Epithelial cell of prostate (primary cell): ENCODE data around the gene IRX4.

Experiments used
- DNase-seq: peaks from one replicate; pipeline ENCODE4 v3.0.0-alpha.2; 2011; ENCODE audit warnings: low read depth, low spot score
- H3K27ac ChIP-seq: fragments of 450-650 bp; 2 replicates; pipeline ENCODE4 v1.5.1; 2017; ENCODE audit warnings: mild to moderate bottlenecking

The IRX4 gene

DNA sequence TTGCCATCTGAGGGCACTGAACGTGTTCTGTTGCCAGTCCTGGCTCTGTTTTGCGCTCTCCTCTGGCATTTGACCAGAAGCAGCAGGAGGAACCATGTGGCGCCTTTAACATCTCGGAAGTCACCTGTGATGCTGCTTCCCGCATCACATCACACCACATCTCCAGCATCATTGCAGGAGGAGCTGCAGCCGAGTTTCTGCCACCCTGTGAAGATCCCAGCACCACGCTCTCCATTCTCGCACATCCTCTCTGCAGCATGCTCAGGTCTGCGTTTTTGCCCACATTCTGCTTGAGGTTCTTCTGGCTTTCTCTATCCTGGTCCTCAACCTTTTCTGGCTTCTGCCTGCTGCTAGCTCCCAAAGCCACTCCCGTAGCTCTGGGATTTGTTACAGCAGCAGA lies 11.0 kb upstream of the IRX4 start:
- H3K27ac ChIP-seq = no peak overlapping the region
- no peak for DNase-seq

- H3K27ac ChIP-seq = no peak overlapping the region
- DNase-seq = no peak
These were observed 10.1 kb upstream of the IRX4 start for GRCh38 chr5:1892685-1893445.

GRCh38 chr5:1892211-1892610 lies 9.5 kb upstream of the IRX4 start:
- no peak overlapping the region for H3K27ac ChIP-seq

GRCh38 chr5:1891391-1891790 lies 8.7 kb upstream of the IRX4 start:
- no peak overlapping the region for H3K27ac ChIP-seq
- DNase-seq = no peak

More at GRCh38 chr5:1892211-1892610, 9.5 kb upstream of the IRX4 start:
- no peak for DNase-seq

- no peak for DNase-seq
- H3K27ac ChIP-seq = no peak overlapping the region
These were observed 7.6 kb upstream of the IRX4 start for GRCh38 chr5:1890296-1890695.

GRCh38 chr5:1889321-1890065 lies 6.8 kb upstream of the IRX4 start:
- peak overlapping the region; percentile 71 for H3K27ac ChIP-seq
- no peak for DNase-seq

DNA sequence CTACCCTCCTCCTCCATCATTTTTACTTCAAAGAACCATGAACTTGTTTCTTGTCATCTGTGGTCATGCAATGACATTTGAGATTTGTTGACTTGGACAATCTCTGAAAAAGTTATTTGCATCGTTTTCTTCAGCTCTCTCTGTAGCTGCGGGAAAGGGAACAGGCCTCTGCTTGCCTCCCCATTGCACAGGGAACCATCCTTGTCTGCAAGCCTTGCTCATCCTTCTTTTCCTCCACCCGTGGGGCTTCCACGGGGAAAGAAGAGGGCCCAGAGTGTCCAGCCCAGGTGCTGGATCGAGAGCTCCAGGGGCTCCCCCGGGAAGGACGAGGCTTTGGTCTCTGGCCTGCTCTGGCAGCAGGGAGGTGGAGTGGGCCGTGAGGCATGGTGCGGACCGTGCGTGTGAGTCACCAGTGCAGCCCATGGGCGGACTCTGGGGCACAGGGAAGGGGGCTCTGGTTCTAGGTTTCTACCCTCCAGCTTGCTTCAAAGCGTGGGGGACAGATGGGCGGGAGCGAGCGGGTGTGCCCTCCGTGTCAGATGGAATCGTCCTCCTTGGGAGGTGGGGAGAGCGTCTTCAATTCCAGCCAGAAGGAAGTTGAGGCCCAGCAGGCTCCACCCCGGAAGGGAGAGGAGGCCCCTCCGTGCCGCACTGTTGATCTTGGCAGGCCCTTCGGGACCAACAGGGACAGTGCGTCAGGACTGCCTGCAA lies 6.0 kb upstream of the IRX4 start:
- peak overlapping the region; percentile 71 for H3K27ac ChIP-seq
- DNase-seq = no peak

DNA sequence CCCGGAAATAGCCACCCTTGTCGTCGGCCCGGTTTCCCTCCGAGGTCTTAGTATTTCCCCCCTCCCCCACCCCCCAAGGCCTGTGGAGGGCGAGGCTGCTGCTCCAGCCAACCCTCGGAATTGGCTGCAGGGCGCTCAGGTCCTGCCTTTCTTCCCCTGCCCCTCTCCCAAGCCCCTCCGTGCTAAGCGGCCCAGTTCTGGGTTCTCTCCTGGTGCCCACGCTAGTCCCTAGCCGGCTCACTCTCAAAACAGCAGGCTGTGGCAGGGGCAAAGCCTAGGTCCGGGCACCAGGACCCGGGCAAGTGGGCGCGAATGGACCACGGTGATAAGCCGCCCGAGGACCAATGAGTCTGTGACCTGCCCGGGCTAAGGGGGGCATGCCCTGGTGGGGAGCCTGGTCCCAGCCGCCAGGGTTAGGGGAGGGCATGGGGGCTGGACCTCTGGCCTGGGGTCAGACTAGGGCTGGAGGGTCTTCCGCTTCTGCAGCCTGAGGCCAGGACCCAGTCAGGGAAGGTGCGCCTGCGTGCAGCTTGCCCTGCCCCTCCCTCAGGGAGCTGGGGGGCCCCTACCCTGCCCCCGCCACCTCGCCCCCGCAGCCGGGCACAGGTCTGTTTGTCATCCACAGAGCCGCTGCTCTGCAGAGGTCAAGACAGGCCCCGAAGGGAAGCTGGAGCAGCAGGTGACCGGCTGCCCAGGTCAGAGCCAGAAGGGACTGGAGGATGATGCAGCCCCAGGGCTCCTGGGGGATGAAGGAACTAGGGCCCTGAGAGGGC lies 5.0 kb upstream of the IRX4 start:
- H3K27ac ChIP-seq = peak overlapping the region; percentile 71
- no peak for DNase-seq

- DNase-seq = no peak
- H3K27ac ChIP-seq = peak overlapping the region; percentile 71
These were observed 4.3 kb upstream of the IRX4 start for GRCh38 chr5:1886846-1887587.

DNA sequence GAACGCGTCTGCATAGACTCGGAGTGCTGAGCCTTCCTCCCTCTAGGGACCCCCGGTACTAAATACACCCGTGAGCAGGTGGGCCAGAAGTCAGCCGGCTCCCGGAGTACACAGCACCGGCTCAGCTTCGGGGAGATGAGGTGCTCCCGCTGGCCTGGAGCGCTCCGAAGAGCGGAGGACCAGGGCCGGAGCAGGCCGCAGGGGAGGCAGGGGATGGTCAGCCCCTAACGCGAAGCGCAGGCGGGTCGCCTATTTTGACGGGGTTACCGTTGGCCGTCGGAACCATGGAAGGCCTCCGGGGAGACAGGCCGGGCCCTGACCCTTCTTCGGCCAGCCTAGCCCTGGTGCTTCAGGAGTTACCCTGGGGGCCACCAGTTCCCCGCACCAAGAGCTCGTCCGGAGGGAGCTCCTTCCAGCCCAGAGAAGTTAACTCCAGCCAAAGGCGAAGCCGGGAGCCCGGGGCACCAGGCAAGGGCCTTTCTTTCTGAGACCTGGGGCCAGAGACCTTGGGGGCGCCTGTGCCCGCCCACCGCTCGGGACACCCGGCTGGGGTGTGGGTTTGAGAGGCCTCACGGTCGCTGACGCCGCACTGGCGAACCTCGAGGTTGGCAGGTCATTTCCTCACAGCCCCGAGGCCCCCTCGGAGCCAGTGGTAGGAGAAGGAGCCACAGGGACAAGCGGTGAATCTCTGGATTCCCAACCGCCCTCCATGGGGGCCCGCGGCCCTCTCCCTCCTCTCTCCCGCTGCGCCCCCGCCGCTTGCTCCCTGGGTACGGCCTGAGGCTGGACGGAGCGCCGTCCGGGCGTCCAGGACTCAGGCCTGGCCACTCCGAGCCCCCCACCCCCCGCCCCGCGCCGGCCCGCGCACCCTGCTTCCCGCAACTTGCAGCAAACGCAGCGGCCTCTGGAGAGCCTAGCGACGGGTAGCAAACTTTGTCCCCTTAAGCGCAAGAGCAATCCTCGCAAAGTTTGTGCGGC lies 3.4 kb upstream of the IRX4 start:
- DNase-seq = no peak
- peak overlapping the region; percentile 71 for H3K27ac ChIP-seq

- peak overlapping the region; percentile 71 for H3K27ac ChIP-seq
- no peak for DNase-seq
These were observed 2.7 kb upstream of the IRX4 start for GRCh38 chr5:1885404-1885755.

GRCh38 chr5:1884678-1885403 lies 2.1 kb upstream of the IRX4 start:
- no peak for DNase-seq
- H3K27ac ChIP-seq = peak overlapping the region; percentile 71

DNA sequence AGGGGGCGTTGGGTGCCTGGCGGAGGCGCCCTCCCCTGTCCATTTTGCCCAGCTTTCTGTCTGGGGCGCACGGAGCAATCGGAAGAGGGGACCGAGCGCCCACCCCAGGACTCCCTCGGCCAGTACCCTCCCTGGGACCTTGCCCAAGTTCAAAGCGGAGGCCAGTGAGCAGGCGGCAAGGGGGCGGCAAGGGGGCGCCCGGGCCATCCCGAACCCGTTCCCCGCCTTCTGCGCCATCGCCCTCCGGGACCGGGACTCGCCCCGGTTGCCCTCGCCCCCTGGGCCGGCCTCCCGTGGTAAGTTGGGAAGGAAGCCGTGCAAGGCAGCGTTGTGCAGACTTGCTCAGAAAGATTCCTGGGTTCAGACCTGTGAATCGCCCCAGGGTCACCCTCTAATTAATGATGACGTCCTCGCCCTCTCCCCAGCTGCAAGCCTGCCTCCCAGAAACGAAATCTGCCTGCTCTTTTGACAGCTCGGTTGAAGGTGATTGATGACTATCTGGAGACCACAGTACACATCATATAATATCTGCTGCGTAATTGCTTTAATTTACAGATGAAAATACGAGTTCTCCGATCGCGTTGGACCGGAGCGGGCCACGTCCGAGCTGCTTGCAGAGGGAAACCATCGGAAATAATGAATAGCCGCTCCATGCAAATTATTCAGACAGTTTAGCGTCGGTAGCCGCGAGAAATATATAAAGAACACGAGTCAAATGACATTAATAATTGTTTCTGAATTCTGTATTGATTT lies 1.4 kb upstream of the IRX4 start:
- peak overlapping the region; percentile 71 for H3K27ac ChIP-seq
- no peak for DNase-seq

DNA sequence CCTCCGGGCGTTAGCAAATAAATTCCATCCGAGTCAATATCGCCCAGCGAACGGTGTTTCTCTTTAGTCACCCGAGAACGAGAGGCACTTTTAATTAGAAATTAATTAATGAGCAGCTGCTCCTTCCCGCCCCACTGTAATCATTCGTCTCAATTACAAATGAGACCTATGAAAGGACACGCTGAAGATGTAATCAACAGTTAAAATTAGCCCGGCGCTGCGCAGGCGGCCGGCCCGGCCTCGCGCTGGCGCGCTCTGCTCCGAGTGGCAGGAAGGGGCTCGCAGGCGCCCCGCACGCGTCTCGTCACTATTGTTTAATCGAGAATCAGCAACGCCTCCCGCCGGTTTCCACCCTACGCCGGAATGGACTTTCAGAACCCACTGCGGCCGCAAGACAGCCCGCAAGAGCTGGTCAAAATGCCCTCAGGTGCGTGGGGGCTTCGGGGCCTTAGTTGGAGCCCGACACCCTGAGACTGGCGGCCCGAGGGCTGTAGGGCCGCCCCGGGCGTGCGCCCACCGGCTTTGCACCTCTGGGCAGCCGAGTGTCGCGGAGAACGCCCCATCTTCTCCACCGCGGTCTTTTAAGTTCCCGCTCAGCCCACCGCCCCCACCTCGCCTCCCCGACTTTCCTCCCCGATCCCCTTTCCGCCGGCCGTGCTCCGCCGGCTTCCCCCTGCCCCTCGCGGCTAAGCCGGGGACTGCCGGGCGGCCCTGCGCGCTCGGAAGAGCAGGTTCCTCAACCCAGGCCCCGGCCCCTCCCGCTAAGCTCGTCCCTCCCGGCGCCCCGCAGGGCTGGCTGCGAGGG lies 597 bp upstream of the IRX4 start:
- no peak for DNase-seq
- H3K27ac ChIP-seq = peak overlapping the region; percentile 71

DNA sequence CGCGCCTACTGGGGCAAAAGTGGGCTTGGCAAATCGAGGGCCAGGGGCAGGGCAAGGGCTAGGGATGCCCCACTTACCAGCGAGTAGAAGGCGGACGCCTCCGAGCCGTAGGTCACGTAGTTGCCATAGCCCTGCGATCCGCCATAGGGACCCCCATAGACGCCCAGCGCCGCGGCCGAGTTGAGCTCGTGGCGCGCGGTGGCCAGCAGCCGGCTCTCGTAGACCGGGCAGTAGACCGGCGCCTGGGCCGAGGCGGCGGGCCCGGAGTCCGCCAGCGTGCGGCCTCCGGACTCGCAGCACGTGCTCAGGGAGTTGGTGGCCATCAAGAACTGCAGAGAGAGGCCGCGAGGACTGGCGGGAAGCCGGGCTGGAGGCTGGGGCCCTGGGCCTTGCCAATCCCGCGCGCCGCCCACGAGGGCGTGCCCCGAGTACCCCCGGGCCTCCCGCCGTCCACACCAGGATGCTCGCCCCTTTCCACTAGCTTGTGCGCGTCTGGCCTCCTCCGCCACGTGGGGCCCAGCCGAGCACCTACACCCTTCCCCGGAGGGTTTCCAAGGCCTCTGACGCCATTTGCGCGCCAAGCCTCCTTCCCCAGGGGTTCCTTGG lies 891 bp downstream of the IRX4 start:
- peak overlapping the region; percentile 71 for H3K27ac ChIP-seq
- DNase-seq = no peak

- H3K27ac ChIP-seq = no peak overlapping the region
- DNase-seq = no peak
These were observed 1.6 kb downstream of the IRX4 start for GRCh38 chr5:1881098-1881572.
